Embryonic facial prominence (tissue), 1 donor: ENCODE measurements around the gene MX2.

Experiments
- DNase-seq: peaks from one replicate; pipeline ENCODE4 v3.0.0-alpha.2; 2016; ENCODE audit errors: extremely low spot score

The MX2 gene

GRCh38 chr21:41364308-41364707 is 2.5 kb downstream of the MX2 start:
- DNase-seq: no peak

GRCh38 chr21:41365377-41366107 is 3.7 kb downstream of the MX2 start:
- DNase-seq: no peak

GRCh38 chr21:41366522-41367151 is 4.8 kb downstream of the MX2 start:
- no peak for DNase-seq

GRCh38 chr21:41367301-41367944 is 5.6 kb downstream of the MX2 start:
- DNase-seq: no peak

GRCh38 chr21:41367945-41368734 is 6.3 kb downstream of the MX2 start:
- no peak for DNase-seq

GRCh38 chr21:41368735-41369104 is 6.9 kb downstream of the MX2 start:
- DNase-seq: no peak

GRCh38 chr21:41369105-41369919 is 7.5 kb downstream of the MX2 start:
- DNase-seq: no peak

GRCh38 chr21:41369920-41370839 is 8.4 kb downstream of the MX2 start:
- no peak for DNase-seq

GRCh38 chr21:41370840-41371684 is 9.2 kb downstream of the MX2 start:
- DNase-seq: no peak

- DNase-seq: no peak
Observed at GRCh38 chr21:41371685-41372030, 9.8 kb downstream of the MX2 start.

- no peak for DNase-seq
Observed at GRCh38 chr21:41373253-41373652, 11.4 kb downstream of the MX2 start.

GRCh38 chr21:41373763-41374162 is 11.9 kb downstream of the MX2 start:
- no peak for DNase-seq

GRCh38 chr21:41374177-41374712 is 12.4 kb downstream of the MX2 start:
- DNase-seq: no peak

GRCh38 chr21:41374867-41375533 is 13.2 kb downstream of the MX2 start:
- DNase-seq: no peak

- no peak for DNase-seq
Observed at GRCh38 chr21:41375875-41376274, 14.0 kb downstream of the MX2 start.

- DNase-seq: no peak
Observed at GRCh38 chr21:41377715-41378114, 15.9 kb downstream of the MX2 start.

- DNase-seq: no peak
Observed at GRCh38 chr21:41378849-41379248, 17.0 kb downstream of the MX2 start.

- DNase-seq: no peak
Observed at GRCh38 chr21:41379901-41380300, 18.1 kb downstream of the MX2 start.

GRCh38 chr21:41381731-41382130 is 19.9 kb downstream of the MX2 start:
- no peak for DNase-seq
